HG02973 (cell line): Measurements from ENCODE around the gene CD74.

Experiments used
- ATAC-seq: cut with Tn5 transposase; IDR thresholded peaks from one replicate; pipeline ENCODE4 v1.9.1; 2021; ENCODE audit warnings: moderate library complexity; ENCODE audit not compliant: unreplicated experiment

The CD74 gene

DNA sequence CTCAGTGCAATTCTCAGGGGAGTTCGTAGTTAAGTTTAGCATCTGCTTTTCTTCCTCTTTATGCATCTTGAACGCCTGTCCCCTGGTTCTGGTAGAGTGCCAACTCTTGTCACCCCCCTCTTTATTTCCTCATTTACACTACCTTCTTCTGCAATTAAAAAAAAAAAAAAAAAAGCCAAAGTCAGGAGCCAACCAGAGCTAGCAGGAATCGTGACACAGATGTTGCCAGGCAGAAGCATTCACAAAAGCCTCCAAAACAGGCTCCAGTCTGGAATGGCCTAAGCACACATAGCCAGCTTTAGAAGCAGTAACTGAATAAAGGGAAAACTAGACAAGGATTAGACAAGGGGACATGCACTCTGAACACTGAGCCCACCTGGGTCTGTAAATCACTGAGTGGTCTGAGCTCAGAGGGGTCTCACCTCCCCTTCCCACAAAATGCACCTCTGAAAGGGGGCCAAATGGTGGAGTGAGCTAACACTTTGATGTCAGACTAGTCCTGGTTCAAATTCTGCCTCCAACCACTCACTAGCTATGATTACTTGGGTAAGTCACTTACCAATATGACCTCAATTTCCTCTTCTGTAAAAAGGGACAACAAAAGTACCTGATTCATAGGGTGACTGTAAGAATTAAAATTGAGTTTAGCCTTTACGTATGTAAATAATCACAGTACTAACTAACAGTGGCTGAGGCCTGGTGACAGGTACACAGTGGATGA is 2.0 kb downstream of the CD74 start:
- no peak for ATAC-seq

DNA sequence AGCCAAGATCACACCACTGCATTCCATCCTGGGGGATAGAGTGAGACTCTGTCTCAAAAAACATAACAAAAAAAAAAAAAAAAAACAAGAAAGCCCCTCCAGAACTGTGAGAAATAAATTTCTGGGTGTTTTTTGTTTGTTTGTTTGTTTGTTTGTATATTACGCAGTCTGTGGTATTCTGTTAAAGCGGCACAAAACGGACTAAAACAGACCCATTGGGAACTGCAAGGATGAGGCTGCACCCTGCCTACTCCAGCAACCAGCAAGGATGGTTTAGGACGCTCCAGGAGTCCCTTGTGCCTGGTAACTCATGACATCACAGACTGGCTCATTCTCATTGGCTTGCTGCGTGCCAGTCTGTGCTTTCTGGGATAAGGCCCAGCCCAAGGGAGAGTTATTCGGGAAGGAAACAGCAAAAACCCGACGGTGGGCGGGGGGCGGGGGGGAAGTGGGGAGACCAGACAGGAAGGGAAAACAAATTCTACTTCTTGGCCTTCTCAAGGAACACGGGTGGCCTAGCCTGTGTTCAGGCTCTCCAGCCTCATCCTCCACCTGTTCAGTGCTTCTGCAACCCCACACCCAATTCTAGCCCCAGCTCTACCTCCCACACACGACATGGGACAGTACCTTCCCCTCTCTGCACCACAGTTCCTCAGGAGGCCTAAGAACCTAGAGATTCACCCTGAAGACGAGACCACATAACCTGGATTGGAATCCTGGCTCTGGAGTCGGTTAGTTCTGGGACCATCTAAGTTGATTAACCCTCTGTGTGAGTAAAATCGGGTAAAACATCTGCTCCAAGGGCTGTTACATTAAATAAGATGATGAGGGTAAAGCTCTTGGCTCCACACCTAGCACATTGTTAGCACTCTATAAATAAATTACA is 2.8 kb downstream of the CD74 start:
- ATAC-seq, result peak; percentile 20

DNA sequence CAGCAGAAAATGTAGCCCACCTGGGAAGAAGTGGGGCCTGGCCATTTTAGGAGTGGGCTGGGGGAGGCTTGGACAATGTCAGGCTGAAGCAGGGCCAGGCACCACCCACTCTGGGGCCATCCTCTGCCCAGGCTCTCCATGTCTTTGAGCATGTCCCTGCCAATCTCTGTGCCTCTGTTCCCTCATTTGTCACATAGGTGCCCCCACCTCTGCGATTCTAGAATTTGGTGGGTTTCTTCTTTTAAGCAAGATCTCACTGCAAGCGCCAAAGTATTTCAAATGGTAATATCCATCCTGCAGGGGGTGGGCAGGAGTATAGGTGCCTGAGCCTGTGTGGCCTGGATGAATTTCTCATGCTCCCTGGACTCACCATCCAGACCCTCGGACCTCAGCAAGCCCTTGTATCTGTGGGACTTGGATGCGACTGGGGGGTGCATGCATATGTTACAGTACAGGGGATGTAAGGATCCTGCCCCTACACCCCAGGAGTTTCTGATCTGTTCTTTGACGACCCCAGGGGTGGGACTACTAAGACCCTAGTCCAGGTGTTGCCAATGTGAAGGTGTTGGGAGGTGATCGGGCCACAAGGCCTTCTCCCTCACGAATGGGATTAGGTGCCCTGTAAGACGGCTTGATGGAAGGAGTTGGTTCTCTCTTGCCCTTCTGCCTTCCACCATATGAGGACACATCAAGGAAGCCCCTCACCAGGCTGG is 4.3 kb downstream of the CD74 start:
- no peak for ATAC-seq

- no peak for ATAC-seq
Observed at GRCh38 chr5:150407096-150407720, 5.5 kb downstream of the CD74 start.

- ATAC-seq, result no peak
Observed at GRCh38 chr5:150406723-150407095, 6.0 kb downstream of the CD74 start.

DNA sequence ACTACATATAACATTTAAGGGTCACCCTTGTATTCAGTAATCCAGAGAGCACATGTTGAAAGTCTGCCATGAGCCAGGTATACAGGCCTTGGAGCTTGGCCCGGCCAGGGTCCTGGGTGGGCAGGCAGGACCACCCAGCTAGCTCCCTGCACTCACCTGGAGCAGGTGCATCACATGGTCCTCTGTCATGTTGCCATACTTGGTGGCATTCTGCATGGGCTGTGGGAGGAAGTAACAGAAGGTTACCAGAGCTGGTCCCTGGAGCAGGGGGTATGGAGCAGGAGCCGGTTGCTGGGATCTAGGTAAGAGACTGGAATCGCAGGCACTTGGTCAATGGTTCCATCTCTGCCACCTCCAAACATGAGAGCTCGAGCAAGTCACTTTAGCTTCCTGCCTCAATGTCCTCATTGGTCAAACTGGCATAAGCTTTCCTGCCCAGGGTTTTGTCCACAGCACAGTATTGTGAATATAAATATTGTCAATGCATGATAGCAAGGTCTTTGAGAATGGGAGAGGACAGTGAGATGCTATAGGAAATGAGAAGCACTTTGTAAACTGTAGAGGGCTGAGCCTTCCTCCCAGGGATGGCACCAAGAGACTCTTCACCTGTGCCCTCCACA is 6.5 kb downstream of the CD74 start:
- ATAC-seq, result no peak

DNA sequence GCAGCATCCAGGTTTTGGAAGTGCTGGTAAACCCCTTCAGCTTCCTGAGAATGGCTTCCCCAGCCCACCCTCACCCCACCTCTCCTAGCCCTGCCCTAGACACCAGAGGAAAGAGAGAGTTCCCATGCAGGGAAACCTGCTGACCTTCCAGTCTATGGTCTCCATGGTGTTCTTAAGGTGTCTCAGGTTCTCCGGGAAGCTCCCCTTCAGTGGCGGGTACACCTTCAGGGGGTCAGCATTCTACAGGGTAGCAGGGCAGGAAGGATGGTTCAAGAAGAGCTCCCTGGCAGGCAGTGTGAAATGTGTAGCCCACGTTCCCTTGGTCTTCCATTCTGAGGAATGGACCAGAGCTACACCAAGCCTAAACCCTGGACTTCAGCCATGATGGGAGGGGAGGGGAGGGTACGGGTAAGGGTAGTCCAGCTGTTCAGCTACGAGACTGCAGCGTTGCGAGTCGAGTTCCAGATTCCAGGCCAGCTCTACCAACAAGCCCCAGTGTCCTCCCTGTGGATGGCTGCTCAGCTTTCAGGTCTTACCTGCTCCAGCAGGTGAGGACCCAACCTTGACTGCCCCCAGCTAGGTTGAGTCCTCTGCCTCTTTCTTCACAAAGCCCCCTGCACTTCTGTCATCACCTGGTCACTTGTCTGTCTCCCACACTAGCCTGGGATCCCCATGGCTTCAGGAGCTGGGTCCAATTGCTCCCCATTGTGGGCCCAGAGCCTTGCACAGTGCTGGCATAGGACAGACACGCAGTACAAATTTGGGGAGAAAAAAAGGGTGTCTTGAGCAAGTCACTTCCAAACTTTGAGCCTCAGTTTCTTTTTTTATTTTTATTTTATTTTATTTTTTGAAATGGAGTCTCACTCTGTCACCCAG is 7.5 kb downstream of the CD74 start:
- no peak for ATAC-seq

DNA sequence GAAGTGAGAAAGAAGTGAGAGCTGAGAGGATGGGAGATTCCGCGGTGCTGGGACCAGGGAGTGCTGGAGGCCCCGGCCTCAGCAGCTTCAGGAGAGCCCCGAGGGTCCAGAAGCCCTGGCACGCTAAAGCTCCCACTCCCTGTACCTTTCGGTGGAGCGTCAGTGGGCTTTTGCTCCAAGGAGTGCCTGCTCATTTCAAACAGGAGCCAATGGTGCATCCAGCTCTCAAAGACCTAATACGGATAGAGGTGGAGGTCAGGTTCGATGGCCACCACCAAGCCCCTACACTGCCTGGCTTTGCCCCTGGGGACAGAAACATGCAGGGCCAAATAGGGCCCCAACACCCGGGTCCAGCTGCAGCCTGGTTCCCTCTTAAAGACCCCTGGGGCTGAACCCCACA is 8.2 kb downstream of the CD74 start:
- ATAC-seq, result no peak

DNA sequence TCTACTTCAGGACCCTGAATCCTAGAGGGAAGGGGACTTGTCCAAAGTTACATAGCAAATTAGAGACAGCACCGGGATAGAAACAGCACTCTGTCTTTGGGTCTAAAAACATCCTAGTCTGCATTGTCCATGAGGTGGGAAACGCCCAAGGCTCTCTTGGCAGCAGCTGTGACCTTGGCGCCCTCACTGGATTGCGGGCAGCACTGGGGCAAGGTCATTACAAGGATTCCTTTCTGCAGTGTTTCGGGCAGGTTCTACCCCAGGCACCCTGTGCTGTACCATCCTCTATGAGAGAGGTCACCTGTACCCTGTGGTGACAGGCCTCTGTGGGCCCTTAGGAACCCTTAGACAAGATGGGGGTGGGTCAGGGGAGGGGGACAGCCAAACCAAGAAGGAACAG is 8.6 kb downstream of the CD74 start:
- ATAC-seq, result no peak

GRCh38 chr5:150402901-150403342 is 9.8 kb downstream of the CD74 start:
- no peak for ATAC-seq

DNA sequence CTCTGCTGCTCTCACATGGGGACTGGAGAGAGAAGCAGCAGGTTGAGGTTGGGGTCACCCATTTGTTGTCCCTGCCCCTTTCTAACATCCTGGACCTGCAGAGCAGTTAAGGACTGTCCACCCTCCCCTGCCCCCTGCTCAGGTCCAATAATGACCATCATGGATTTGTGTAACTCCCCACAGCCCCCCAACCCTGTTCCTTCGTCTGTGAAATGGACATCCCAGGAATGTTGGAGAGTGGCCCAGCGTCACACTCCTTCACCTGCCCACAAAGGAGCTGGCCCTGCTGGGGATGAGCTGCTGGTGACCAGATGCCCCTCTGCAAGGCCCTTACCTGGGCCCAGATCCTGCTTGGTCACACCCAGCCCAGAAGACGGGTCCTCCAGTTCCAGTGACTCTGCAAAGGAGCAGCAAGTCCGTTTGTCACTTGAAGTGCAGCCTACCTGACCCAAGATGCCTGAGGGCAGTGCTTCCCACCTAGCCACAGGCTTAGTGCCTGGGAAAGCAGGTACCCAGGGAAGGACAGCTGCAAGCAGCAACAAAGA is 10.4 kb downstream of the CD74 start:
- ATAC-seq, result no peak

- no peak for ATAC-seq
Observed at GRCh38 chr5:150401376-150402228, 11.1 kb downstream of the CD74 start.

- no peak for ATAC-seq
Observed at GRCh38 chr5:150401076-150401375, 11.7 kb downstream of the CD74 start.

DNA sequence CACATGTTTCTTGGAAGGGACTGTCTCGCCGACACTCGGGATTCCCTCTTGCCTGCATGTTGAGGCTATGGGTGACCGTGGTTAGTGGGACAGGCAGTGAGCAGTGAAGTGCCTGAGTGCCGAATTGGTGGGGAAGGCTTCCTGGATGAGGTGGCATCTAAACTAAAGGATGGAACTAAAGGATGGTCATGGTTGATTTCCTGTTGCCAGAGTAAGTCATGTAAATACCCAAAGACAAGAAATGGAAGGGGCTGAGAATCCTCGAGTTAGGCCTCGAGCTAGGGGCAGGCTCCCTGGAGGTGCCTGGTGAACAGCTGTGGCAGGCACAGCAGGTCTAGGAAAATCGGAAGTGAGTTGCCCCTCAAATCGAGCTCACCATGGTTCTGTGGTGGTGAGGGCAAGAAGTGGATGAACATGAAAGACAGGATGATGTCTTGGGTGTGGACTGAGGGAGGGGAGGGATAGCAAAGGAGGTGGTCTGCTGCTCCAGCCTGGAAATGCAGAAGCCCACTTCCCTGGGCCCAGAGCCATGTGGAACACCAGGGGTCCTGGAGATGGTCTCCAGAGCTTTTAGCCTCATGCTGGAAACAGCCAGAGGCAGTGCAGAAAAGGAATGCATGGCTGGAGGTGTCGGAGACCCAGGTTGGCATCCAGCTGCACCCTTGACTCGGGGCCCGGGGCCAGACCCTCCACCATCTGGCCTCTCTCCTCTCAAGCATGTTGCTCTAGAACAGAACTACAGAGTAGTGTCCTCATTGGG is 12.2 kb downstream of the CD74 start:
- ATAC-seq, result no peak

DNA sequence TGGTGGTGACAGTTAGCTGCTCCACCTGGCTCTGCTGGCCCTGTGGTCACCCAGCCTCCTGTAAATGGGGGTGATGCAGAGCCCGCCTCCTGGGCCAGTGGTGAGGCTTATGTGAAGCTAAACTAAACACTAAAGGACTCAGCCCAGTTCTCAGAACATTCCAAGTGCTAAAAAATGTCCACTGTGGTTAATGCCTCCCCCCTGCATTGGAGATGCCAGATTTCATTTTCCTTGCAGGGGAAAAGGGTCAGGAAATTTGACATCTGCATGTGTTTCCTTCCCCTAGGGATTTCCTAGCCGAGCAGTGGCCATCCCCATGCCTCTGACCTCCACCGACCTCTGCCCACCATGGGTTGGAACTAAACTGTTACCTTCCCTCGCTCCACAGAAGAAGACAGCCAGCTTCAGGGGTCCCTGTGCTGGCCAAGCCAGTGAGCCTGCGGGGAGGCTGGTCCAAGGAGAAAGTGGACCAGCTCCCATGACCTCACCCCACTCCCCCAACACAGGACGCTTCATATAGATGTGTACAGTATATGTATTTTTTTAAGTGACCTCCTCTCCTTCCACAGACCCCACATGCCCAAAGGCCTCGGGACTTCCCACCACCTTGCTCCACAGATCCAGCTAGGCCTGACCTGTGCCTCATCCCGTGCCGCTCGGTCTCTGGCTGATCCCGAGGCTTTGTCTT is 13.0 kb downstream of the CD74 start:
- no peak for ATAC-seq

DNA sequence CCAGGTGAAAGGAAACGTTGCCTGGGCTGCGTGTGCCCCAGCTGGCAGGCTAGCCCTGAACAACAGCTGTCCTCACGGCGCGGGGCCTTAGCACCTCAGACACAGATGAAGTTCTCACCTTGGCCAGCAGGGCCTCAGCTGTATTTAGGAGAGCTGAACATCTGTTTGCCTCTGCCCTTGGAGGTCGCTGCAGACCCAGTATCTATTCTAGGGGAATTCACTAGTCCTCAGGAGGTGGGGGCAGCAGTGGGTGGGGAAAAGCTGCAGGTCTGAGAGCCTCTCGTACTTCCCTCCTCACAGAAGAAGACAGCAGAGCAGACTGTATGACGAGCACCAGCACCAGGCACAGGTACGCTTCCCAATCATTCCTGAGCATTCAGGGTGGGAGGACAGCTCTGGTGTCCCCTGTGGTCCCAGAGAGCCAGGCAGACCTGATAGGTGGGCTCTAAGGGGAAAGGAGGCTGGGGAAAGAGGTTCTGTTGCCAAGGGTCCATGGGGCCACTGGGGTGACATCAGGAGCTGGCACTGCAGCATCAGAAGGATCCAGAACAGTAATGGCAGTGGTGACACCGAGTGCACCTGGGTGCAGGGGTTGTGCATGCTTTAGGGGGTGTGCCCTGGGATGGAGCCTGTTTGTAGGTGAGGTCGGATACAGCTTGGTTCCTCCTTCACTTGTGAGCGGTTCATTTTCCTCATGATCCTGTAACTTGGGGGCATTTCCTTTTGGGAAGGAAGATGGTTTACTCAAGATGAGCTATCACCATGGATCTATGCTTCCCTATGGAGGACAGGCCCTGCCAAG is 13.8 kb downstream of the CD74 start:
- ATAC-seq, result peak; percentile 63
